ENCODE measurements around the gene PLA2G4F. TPM values are rescaled to one million over a fixed set of nuclear protein-coding genes. Genes with fewer than 3 reads are reported as not detected.

PLA2G4F gene
- total RNA-seq, 4 donors from 2014 or later = 7.4 to 45.2 (median 36.6) TPM

- no peaks in the 10 kb centered on the region for H3K27me3 ChIP-seq
- peak in 1 of 3 donors; percentile 6 for DNase-seq
- no peaks in the 10 kb centered on the region for H3K36me3 ChIP-seq
- no peak overlapping the region for H3K4me3 ChIP-seq
- H3K9me3 ChIP-seq = no peaks in the 10 kb centered on the region
- H3K4me1 ChIP-seq = peaks cover 0 to 4% (median 0%) of the 10 kb centered on the region in 4 donors
- no peak for TF ChIP-seq POLR2A (IDR thresholded peaks at IDR 0.05)
- TF ChIP-seq, protein P1, sequence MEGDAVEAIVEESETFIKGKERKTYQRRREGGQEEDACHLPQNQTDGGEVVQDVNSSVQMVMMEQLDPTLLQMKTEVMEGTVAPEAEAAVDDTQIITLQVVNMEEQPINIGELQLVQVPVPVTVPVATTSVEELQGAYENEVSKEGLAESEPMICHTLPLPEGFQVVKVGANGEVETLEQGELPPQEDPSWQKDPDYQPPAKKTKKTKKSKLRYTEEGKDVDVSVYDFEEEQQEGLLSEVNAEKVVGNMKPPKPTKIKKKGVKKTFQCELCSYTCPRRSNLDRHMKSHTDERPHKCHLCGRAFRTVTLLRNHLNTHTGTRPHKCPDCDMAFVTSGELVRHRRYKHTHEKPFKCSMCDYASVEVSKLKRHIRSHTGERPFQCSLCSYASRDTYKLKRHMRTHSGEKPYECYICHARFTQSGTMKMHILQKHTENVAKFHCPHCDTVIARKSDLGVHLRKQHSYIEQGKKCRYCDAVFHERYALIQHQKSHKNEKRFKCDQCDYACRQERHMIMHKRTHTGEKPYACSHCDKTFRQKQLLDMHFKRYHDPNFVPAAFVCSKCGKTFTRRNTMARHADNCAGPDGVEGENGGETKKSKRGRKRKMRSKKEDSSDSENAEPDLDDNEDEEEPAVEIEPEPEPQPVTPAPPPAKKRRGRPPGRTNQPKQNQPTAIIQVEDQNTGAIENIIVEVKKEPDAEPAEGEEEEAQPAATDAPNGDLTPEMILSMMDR (IDR thresholded peaks at IDR 0.05) = no peak
- H3K27ac ChIP-seq = peak overlapping the region in 1 of 4 donors; percentile 39
Observed at GRCh38 chr15:42108189-42108588, 48.2 kb downstream of the PLA2G4F start.

DNA sequence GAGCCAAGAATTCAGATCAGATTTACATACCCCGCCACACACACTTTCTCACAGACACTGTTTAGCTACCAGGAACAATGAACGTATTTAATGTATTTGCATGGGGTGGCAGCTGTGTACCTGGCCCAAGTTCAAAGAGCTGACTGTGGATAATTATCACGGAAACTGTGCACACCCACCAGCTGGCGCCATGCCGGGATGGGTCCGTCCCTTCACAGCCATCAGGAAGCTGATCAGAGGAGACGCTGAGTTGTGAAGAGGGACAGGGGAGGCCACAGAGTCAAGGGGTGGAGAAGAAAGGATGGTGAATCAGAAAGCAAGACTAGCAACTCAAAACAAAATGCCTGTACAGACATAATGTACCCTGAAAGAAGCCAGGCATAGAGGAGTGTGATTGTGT lies 49.0 kb downstream of the PLA2G4F start:
- Histone ChIP-seq H3K27ac (peak overlapping the region in 2 of 4 donors; percentile 27 to 39), H3K9me3 (no peaks in the 10 kb centered on the region), H3K4me3 (no peak overlapping the region), H3K36me3 (no peaks in the 10 kb centered on the region), H3K27me3 (no peaks in the 10 kb centered on the region), H3K4me1 (peaks cover 0 to 4% (median 0%) of the 10 kb centered on the region in 4 donors)
- TF ChIP-seq POLR2A (IDR thresholded peaks at IDR 0.05) = no peak
- TF ChIP-seq, protein P1 (IDR thresholded peaks at IDR 0.05) = no peak
- DNase-seq = peak; percentile 10 to 90 (median 86)

DNA sequence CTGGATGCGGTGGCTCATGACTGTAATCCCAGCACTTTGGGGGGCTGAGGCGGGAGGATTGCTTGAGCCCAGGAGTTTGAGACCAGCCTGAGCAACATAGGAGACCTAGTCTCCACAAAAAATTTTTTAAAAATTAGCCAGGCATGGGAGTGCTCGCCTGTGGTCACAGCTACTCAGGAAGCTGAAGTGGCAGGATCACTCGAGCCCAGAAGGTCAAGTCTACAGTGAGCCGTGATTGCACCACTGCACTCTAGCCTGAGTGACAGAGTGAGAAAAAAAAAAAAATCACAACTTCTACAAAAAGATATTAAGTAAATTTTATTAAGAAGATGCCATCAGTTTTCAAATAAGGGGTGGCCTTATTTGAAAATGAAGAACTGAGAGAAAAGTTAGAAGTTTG lies 50.1 kb downstream of the PLA2G4F start:
- no peaks in the 10 kb centered on the region for H3K9me3 ChIP-seq
- no peak overlapping the region for H3K27ac ChIP-seq
- DNase-seq = peak in 1 of 3 donors; percentile 14
- no peaks in the 10 kb centered on the region for H3K27me3 ChIP-seq
- no peak for TF ChIP-seq POLR2A (IDR thresholded peaks at IDR 0.05)
- TF ChIP-seq, protein P1 (IDR thresholded peaks at IDR 0.05) = no peak
- peaks cover 0 to 4% (median 0%) of the 10 kb centered on the region in 4 donors for H3K4me1 ChIP-seq
- no peaks in the 10 kb centered on the region for H3K36me3 ChIP-seq
- H3K4me3 ChIP-seq = no peak overlapping the region

DNA sequence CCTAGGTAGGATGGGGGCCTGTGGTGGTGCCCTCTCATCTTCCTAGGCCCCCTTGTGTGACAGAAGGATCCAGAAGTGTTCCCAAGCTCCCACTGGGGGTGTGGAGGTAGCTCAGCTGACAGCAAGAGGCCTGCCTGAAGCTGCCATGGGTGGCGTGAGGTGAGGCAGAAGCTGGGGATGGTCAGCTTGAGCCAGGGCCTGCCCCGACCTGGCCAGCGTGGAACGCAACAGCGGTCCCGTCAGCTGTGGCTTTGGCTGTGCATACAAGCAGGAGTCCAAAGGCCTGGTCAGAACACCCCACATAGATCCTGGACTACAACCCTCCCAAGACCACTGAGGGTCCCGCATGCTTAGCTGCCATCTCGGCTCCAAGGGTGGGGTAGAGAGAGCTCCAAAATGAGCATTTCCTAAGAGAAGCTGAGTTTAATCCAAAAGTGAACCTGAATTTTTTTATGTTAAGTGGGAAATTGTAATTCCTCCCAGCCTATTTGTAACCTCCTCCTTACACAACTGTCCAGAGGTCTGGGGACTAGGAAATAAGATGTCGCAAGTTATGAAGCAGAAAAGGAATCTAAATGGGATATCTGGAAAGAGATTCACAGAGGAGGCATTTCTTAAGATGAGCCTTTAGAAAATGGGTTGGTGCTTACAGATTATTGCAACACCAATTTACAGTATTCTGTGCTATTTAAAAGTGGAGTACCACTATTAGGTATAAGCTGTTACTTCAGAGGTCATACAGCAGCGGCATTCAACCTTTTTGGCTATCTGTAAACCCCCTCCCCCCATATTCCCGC lies 52.1 kb downstream of the PLA2G4F start:
- TF ChIP-seq, protein P1 (IDR thresholded peaks at IDR 0.05) = no peak
- no peak for TF ChIP-seq POLR2A (IDR thresholded peaks at IDR 0.05)
- no peak overlapping the region for H3K27ac ChIP-seq
- no peaks in the 10 kb centered on the region for H3K36me3 ChIP-seq
- no peak overlapping the region for H3K4me3 ChIP-seq
- no peaks in the 10 kb centered on the region for H3K9me3 ChIP-seq
- H3K4me1 ChIP-seq = peaks cover 0 to 4% (median 0%) of the 10 kb centered on the region in 4 donors
- DNase-seq = peak in 1 of 3 donors; percentile 2
- H3K27me3 ChIP-seq = no peaks in the 10 kb centered on the region

GRCh38 chr15:42102646-42103235 lies 53.7 kb downstream of the PLA2G4F start:
- TF ChIP-seq, protein P1 (IDR thresholded peaks at IDR 0.05) = no peak
- TF ChIP-seq POLR2A (IDR thresholded peaks at IDR 0.05) = no peak
- H3K9me3 ChIP-seq = no peaks in the 10 kb centered on the region
- no peaks in the 10 kb centered on the region for H3K27me3 ChIP-seq
- no peak overlapping the region for H3K27ac ChIP-seq
- peaks cover 0 to 4% (median 0%) of the 10 kb centered on the region in 4 donors for H3K4me1 ChIP-seq
- no peak for DNase-seq
- H3K4me3 ChIP-seq = no peak overlapping the region
- no peaks in the 10 kb centered on the region for H3K36me3 ChIP-seq
